Measurements from ENCODE around the gene TNNC2.

- TF ChIP-seq CTCF (conservative IDR thresholded peaks at IDR 0.05; ENCODE audit: low read depth in 2 of 2) (no peak), POLR2AphosphoS5 (IDR thresholded peaks at IDR 0.05; ENCODE audit: low read depth) (no peak), REST (IDR thresholded peaks at IDR 0.05; ENCODE audit: unreplicated experiment) (no peak), EZH2 (IDR thresholded peaks at IDR 0.05; ENCODE audit: low read depth, unreplicated experiment) (no peak), CREB1 (CRISPR knock-in tag; IDR thresholded peaks at IDR 0.05; ENCODE audit: low read depth) (0 out of 2 replicates have a peak, but pooled peaks have one; percentile 45)
Observed at GRCh38 chr20:45833030-45833882, 6.1 kb upstream of the TNNC2 start, which contains the start of gene SNX21.

Measured in GM23338 (cell line).